Raji (cell line): ENCODE results near the gene DHH.

Source experiments
- POLR2A ChIP-seq: IDR thresholded peaks from 2 replicates; pipeline ENCODE4 v1.6.1; 2011; ENCODE audit warnings: low read depth, low read length, control low read depth; ENCODE audit not compliant: insufficient read depth

DHH gene

DNA sequence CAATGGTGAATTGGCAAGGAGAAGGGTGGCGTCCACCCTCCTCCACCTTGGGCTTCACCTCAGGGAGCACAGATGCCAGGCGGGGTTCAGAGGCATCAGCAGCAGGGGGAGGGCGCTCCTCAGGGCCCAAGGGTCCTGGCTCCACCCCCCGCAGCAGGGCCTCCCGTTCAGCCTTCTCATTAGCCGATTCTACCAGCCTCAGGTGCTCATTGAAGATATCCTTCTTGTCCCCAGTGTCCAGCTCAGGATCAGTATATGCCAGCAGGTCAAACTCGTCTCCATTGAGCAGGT is 56.7 kb downstream of the DHH start:
- TF ChIP-seq POLR2A, result no peak

- TF ChIP-seq POLR2A, result no peak
Observed at GRCh38 chr12:49037111-49037946, 57.3 kb downstream of the DHH start.
